K562 (cell line): Measurements from ENCODE around the gene GRIA2. TPM values are rescaled to one million over a fixed set of nuclear protein-coding genes. Genes with fewer than 3 reads are reported as not detected.

Experiments used
- ATAC-seq: fragments of 200-7000 bp; cut with Tn5 transposase; 3 replicates; pipeline ENCODE4 v1.9.1; 2020; ENCODE audit warnings: moderate library complexity
- BruUV-seq: library from RNA; stranded (reverse); fragments of 400-500 nt; replicated peaks from 2 replicates; lab custom pipeline; 2021; lab: Mats Ljungman, UMichigan
- CTCF ChIA-PET: fragments of 300-600 bp; formaldehyde crosslinking; extraction: SDS; loops from one replicate; lab custom pipeline; 2021; ENCODE audit warnings: low intra/inter-chr PET ratio; lab: Yijun Ruan, JAX
- POLR2A ChIA-PET: fragments of 300-600, 350-650 bp; sonication (Branson Sonifier 250); formaldehyde crosslinking; extraction: SDS; loops from one replicate; lab custom pipeline; 2021; ENCODE audit warnings: antibody characterized with exemption, inconsistent platforms; lab: Yijun Ruan, JAX
- DNase-seq, 4 experiments: peaks; one replicate each; pipeline versions ENCODE4 v3.0.0 to v3.0.0-alpha.2; 2011 to 2018; ENCODE audit warnings: low spot score in 3 of 4, mixed read lengths in 3 of 4; ENCODE audit errors: extremely low read depth in 1 of 4
- FAIRE-seq: peaks from 2 replicates; lab custom pipeline; 2011; peaks lifted over from hg19 to GRCh38; lab: Jason Lieb, UNC
- H2AFZ ChIP-seq: 2 replicates; pipeline ENCODE4 v1.6.0; 2011; ENCODE audit warnings: low read depth, low read length, control low read depth, inconsistent platforms
- H3K27ac ChIP-seq: fragments of 200-600 bp; 3 replicates; pipeline ENCODE4 v1.8.0; 2011; ENCODE audit warnings: low read depth, mild to moderate bottlenecking, control low read depth, inconsistent platforms, low read length, moderate library complexity, mixed read lengths; ENCODE audit errors: extremely low read depth
- H3K27me3 ChIP-seq, 2 experiments: fragments of 300-600 bp in 1 of 2; 2 replicates in 1 of 2; 3 replicates in 1 of 2; pipeline versions ENCODE4 v1.6.0 to v1.8.0; 2011; ENCODE audit warnings: inconsistent platforms in 2 of 2, low read length in 2 of 2, mild to moderate bottlenecking in 1 of 2, mixed read lengths in 1 of 2, moderate library complexity in 1 of 2; ENCODE audit not compliant: control insufficient read depth in 2 of 2, insufficient read depth in 2 of 2
- H3K36me3 ChIP-seq: fragments of 300-600 bp; 3 replicates; pipeline ENCODE4 v1.8.0; 2011; ENCODE audit warnings: mild to moderate bottlenecking, low read length, inconsistent platforms; ENCODE audit not compliant: control insufficient read depth, insufficient read depth
- H3K4me1 ChIP-seq, 2 experiments: fragments of 200-600 bp in 1 of 2; replicated peaks in 1 of 2; 2 replicates in 1 of 2; 3 replicates in 1 of 2; pipeline versions ENCODE4 v1.5.1 to v1.8.0; 2011; ENCODE audit warnings: inconsistent platforms in 2 of 2, low read length in 2 of 2, mild to moderate bottlenecking in 1 of 2, mixed read lengths in 1 of 2, moderate library complexity in 1 of 2; ENCODE audit not compliant: control insufficient read depth in 2 of 2, insufficient read depth in 2 of 2
- H3K4me2 ChIP-seq: 2 replicates; pipeline ENCODE4 v1.6.1; 2011; ENCODE audit warnings: low read length, control low read depth, inconsistent platforms, mixed read lengths; ENCODE audit not compliant: insufficient read depth
- H3K4me3 ChIP-seq: fragments of 200-600 bp; sonication (generic), shearing (Covaris generic); 2 replicates; pipeline ENCODE4 v1.5.1; 2016; ENCODE audit warnings: control low read depth, inconsistent platforms
- H3K79me2 ChIP-seq: fragments of 200-600 bp; 3 replicates; pipeline ENCODE4 v1.8.0; 2011; ENCODE audit warnings: low read length, inconsistent platforms; ENCODE audit not compliant: control insufficient read depth, insufficient read depth
- H3K9ac ChIP-seq, 2 experiments: 2 replicates each; pipeline versions ENCODE4 v1.6.0 to v1.6.1; 2011; ENCODE audit warnings: low read depth in 2 of 2, low read length in 2 of 2, control low read depth in 1 of 2, inconsistent platforms in 1 of 2, mild to moderate bottlenecking in 1 of 2, mixed read lengths in 1 of 2; ENCODE audit not compliant: insufficient read depth in 1 of 2
- H3K9me1 ChIP-seq: one replicate; pipeline ENCODE4 v1.6.0; 2011; ENCODE audit warnings: inconsistent platforms, mild to moderate bottlenecking, low read length, moderate library complexity; ENCODE audit not compliant: control insufficient read depth, insufficient read depth
- H3K9me3 ChIP-seq: replicated peaks from 2 replicates; pipeline ENCODE4 v1.5.1; 2011; ENCODE audit warnings: low read depth, low read length, inconsistent platforms; ENCODE audit not compliant: control insufficient read depth, insufficient read depth
- H4K20me1 ChIP-seq: replicated peaks from 2 replicates; pipeline ENCODE4 v1.6.1; 2011; ENCODE audit warnings: low read length, inconsistent platforms, mixed read lengths; ENCODE audit not compliant: control insufficient read depth, insufficient read depth
- BACH1 ChIP-seq: fragments of 200-800 bp; sonication (Bioruptor generic); IDR thresholded peaks from 2 replicates; pipeline ENCODE4 v1.6.1; 2016; ENCODE audit warnings: missing genetic modification characterization, missing compliant biosample characterization
- CAMTA2 ChIP-seq: fragments of 250-450 bp; sonication (Bioruptor Pico); conservative IDR thresholded peaks from 2 replicates; pipeline ENCODE4 v1.5.1; 2022
- DACH1 ChIP-seq: fragments of 450-650 bp; IDR thresholded peaks from 2 replicates; pipeline ENCODE4 v1.6.1; 2018; ENCODE audit not compliant: partially characterized antibody
- DMBX1 ChIP-seq: fragments of 250-450 bp; sonication (Bioruptor Pico); IDR thresholded peaks from 2 replicates; pipeline ENCODE4 v1.8.0; 2022; ENCODE audit warnings: inconsistent platforms, mild to moderate bottlenecking, moderate library complexity, borderline replicate concordance
- EGR1 ChIP-seq: fragments of 450-650 bp; conservative IDR thresholded peaks from 2 replicates; pipeline ENCODE4 v1.6.1; 2017; ENCODE audit warnings: mild to moderate bottlenecking
- ELK1 ChIP-seq: sonication (generic); formaldehyde crosslinking; IDR thresholded peaks from 2 replicates; pipeline ENCODE4 v1.8.1; 2022; ENCODE audit warnings: missing genetic modification reagents
- KAT7 ChIP-seq: sonication (generic); formaldehyde crosslinking; IDR thresholded peaks from 2 replicates; pipeline ENCODE4 v1.8.0; 2022; ENCODE audit warnings: missing genetic modification reagents, mild to moderate bottlenecking, borderline replicate concordance
- KLF1 ChIP-seq: fragments of 450-650 bp; IDR thresholded peaks from 2 replicates; pipeline ENCODE4 v1.6.1; 2016; ENCODE audit warnings: missing genetic modification characterization, missing compliant biosample characterization
- POLR3G ChIP-seq: IDR thresholded peaks from 2 replicates; pipeline ENCODE4 v1.6.1; 2011; ENCODE audit not compliant: insufficient read length, insufficient replicate concordance; ENCODE audit errors: extremely low read depth
- SMAD4 ChIP-seq: fragments of 250-450 bp; sonication (Bioruptor Pico); conservative IDR thresholded peaks from 2 replicates; pipeline ENCODE4 v1.8.0; 2021; ENCODE audit warnings: inconsistent platforms, mild to moderate bottlenecking, moderate library complexity
- TAF9B ChIP-seq: fragments of 450-650 bp; IDR thresholded peaks from 2 replicates; pipeline ENCODE4 v1.6.1; 2018; ENCODE audit warnings: mild to moderate bottlenecking; ENCODE audit not compliant: partially characterized antibody
- ZBTB11 ChIP-seq, 3 experiments: fragments of 200-800 bp in 1 of 3; fragments of 250-450 bp in 1 of 3; fragments of 450-650 bp in 1 of 3; sonication (Bioruptor Pico) in 1 of 3; sonication (Bioruptor generic) in 1 of 3; formaldehyde crosslinking in 1 of 3; IDR thresholded peaks; 2 replicates each; pipeline versions ENCODE4 v1.6.1 to v1.8.0; 2016 to 2022; ENCODE audit warnings: mild to moderate bottlenecking in 2 of 3, missing genetic modification characterization in 2 of 3, missing compliant biosample characterization in 1 of 3, moderate library complexity in 1 of 3
- ZKSCAN1 ChIP-seq: fragments of 150-350 bp; IDR thresholded peaks from 2 replicates; pipeline ENCODE4 v1.6.1; 2016; ENCODE audit warnings: low read depth, low read length
- ZNF232 ChIP-seq: sonication (generic); formaldehyde crosslinking; IDR thresholded peaks from 2 replicates; pipeline ENCODE4 v1.8.0; 2022; ENCODE audit warnings: mild to moderate bottlenecking, missing genetic modification reagents
- ZNF347 ChIP-seq: fragments of 450-650 bp; formaldehyde crosslinking; IDR thresholded peaks from 2 replicates; pipeline ENCODE4 v1.4.0; 2020; ENCODE audit warnings: low read depth, mild to moderate bottlenecking, moderate library complexity
- ZNF395 ChIP-seq: fragments of 200-800 bp; sonication (Bioruptor generic); IDR thresholded peaks from 2 replicates; pipeline ENCODE4 v1.6.1; 2017; ENCODE audit warnings: missing genetic modification characterization, missing compliant biosample characterization
- WGBS: fragments of 100-300 bp; shearing (Covaris generic); methylation state at CpG from one replicate; pipeline ENCODE4 v1.1.6; 2016; ENCODE audit warnings: low coverage, mixed read lengths; ENCODE audit not compliant: insufficient coverage; ENCODE audit errors: missing lambda C conversion rate; 5-methylcytosine and 5-hydroxymethylcytosine counted together
- in situ Hi-C: fragments of 300-500 bp; cut with MboI; formaldehyde crosslinking; loops from 4 replicates; pipeline ENCODE4 v1.15.0; 2018; ENCODE audit warnings: inconsistent platforms, mixed read lengths
- intact Hi-C: fragments of 100-400 bp; cut with micrococcal nuclease; formaldehyde crosslinking; loops from 2 replicates; pipeline ENCODE4 v1.14.2; 2022
- polyA plus RNA-seq, 8 experiments: library from polyadenylated mRNA; depleted of rRNA in 4 of 8; stranded (reverse) in 5 of 8; unstranded in 3 of 8; fragments of >200 nt; fragmentation: Nextera tagmentation in 2 of 8; fragmentation: Illumina TruSeq in 1 of 8; extraction: Ambion mirVana in 2 of 8; extraction: Trizol in 1 of 8; gene quantifications; 2 replicates each; pipeline versions ENCODE4 v1.2.1 to v1.2.3, GENCODE V29; 2011 to 2014; ENCODE audit warnings: inconsistent platforms in 1 of 8, missing spikeins in 1 of 8
- total RNA-seq, 7 experiments: library from RNA; depleted of rRNA in 6 of 7; stranded (reverse); fragments of >200 nt in 6 of 7; fragmentation: Illumina TruSeq in 2 of 7; extraction: Trizol in 2 of 7; gene quantifications; 2 replicates each; pipeline versions ENCODE4 v1.2.1 to v1.2.3, GENCODE V29; 2011 to 2021; ENCODE audit warnings: low replicate concordance in 1 of 7

Gene GRIA2
- total and polyA plus RNA-seq, 9 of the 15 experiments (the other 6 are each of a cell fraction or from before 2014, with no cell fraction given): 0.07 TPM; not detected in 8

GRCh38 chr4:157357887-157358286 is 137.4 kb downstream of the GRIA2 start:
- Histone ChIP-seq H3K9ac (no peak overlapping the region), H3K4me1 (no peaks in the 10 kb centered on the region), H3K4me2 (no peak overlapping the region), H3K36me3 (no peaks in the 10 kb centered on the region), H3K27ac (no peak overlapping the region), H3K4me3 (no peak overlapping the region), H4K20me1 (no peaks in the 10 kb centered on the region), H3K9me3 (no peaks in the 10 kb centered on the region), H3K79me2 (no peaks in the 10 kb centered on the region), H2AFZ (no peak overlapping the region), H3K27me3 (no peaks in the 10 kb centered on the region), H3K9me1 (no peaks in the 10 kb centered on the region)
- ATAC-seq (no peak), DNase-seq (no peak), FAIRE-seq (no peak)
- CTCF ChIA-PET: no interaction called here
- TF ChIP-seq TAF9B (no peak), ELK1 (CRISPR knock-in tag) (no peak), ZNF395 (CRISPR knock-in tag) (no peak), DACH1 (no peak), CAMTA2 (CRISPR knock-in tag) (no peak), POLR3G (no peak), BACH1 (tag) (no peak), KLF1 (tag) (no peak), EGR1 (no peak), DMBX1 (CRISPR knock-in tag) (no peak), KAT7 (CRISPR knock-in tag) (no peak), ZBTB11 (CRISPR knock-in tag; IDR thresholded peaks at IDR 0.05) (no peak), ZNF232 (CRISPR knock-in tag) (no peak), ZNF347 (CRISPR knock-in tag) (no peak), ZKSCAN1 (no peak), SMAD4 (CRISPR knock-in tag) (no peak)
- intact Hi-C loops: no loop called here
- no TSS peak for BruUV-seq
- WGBS: 0% methylated on average over 1 of the region's 1 CpG
- in situ Hi-C loops: no loop called here
- POLR2A ChIA-PET: no interaction called here
